Lung (tissue), 12 donors: Measurements from ENCODE around the gene DMWD. TPM values are rescaled to one million over a fixed set of nuclear protein-coding genes. Genes with fewer than 3 reads are reported as not detected.
A peak's percentile ranks its signal among the peaks of the same experiment; 100 is the strongest.

ENCODE experiments used
- ATAC-seq: fragments of 200-7000 bp; cut with Tn5 transposase; one replicate; pipeline ENCODE4 v1.9.1; 2020; ENCODE audit warnings: moderate number of reproducible peaks; ENCODE audit not compliant: insufficient read depth, low FRiP score
- DNase-seq, 3 donors: peaks; one replicate each; pipeline ENCODE4 v3.0.0-alpha.2; 2013 to 2017
- H3K27ac ChIP-seq, 2 donors: one replicate each; pipeline ENCODE4 v1.5.1; 2013; ENCODE audit warnings: mild to moderate bottlenecking in 2 of 2, moderate library complexity in 2 of 2, control low read depth in 1 of 2, inconsistent platforms in 1 of 2, low read depth in 1 of 2, low read length in 1 of 2
- H3K27me3 ChIP-seq, 3 donors: one replicate each; pipeline ENCODE4 v1.5.1; 2013; ENCODE audit warnings: low read length in 2 of 3; ENCODE audit not compliant: control insufficient read depth in 3 of 3, insufficient read depth in 3 of 3
- H3K36me3 ChIP-seq, 4 donors: one replicate each; pipeline ENCODE4 v1.5.1; 2013; ENCODE audit warnings: low read length in 4 of 4, mild to moderate bottlenecking in 1 of 4, moderate library complexity in 1 of 4; ENCODE audit not compliant: control insufficient read depth in 4 of 4, insufficient read depth in 4 of 4
- H3K4me1 ChIP-seq, 5 donors: one replicate each; pipeline ENCODE4 v1.5.1; 2013; ENCODE audit warnings: low read length in 5 of 5, mild to moderate bottlenecking in 2 of 5, moderate library complexity in 1 of 5; ENCODE audit not compliant: control insufficient read depth in 5 of 5, insufficient read depth in 5 of 5
- H3K4me3 ChIP-seq: one replicate; pipeline ENCODE4 v1.5.1; 2013; ENCODE audit warnings: mild to moderate bottlenecking, control low read depth, moderate library complexity
- H3K9ac ChIP-seq, 2 donors: one replicate each; pipeline ENCODE4 v1.5.1; 2013; ENCODE audit warnings: low read length in 2 of 2, control low read depth in 1 of 2; ENCODE audit not compliant: insufficient read depth in 1 of 2
- H3K9me3 ChIP-seq, 4 donors: one replicate each; pipeline ENCODE4 v1.5.1; 2013; ENCODE audit warnings: low read length in 3 of 4, mild to moderate bottlenecking in 1 of 4, moderate library complexity in 1 of 4; ENCODE audit not compliant: control insufficient read depth in 4 of 4, insufficient read depth in 3 of 4
- WGBS, 2 donors: extraction: QIAGEN DNeasy Blood & Tissue Kit; methylation state at CpG; one replicate each; pipeline ENCODE4 v1.1.7; 2013; 5-methylcytosine and 5-hydroxymethylcytosine counted together
- polyA plus RNA-seq, 2 donors: library from polyadenylated mRNA; stranded (reverse); fragments of 200-250 nt; gene quantifications; one replicate each; pipeline ENCODE4 v1.2.1, GENCODE V29; 2013
- total RNA-seq, 2 donors: library from RNA; depleted of rRNA in 1 of 2; stranded (reverse); fragments of >200 nt in 1 of 2; gene quantifications; one replicate each; pipeline ENCODE4 v1.2.1, GENCODE V29; 2014 to 2021
- TF ChIP-seq, protein P1 (sequence below): IDR thresholded peaks from 2 replicates; pipeline ENCODE4 v1.5.1; 2012; ENCODE audit warnings: mild to moderate bottlenecking; ENCODE audit errors: control extremely low read depth, extremely low read depth
- donor health status: control.
- donor health status: control.
- donor health status: Bipolar disorder and iron deficiency.
- donor health status: healthy.
- donor health status: DM: yes; HTN: yes; CAD: no.

Gene DMWD
- total and polyA plus RNA-seq, 4 donors: 21.2 to 58.2 (median 26.9) TPM

DNA sequence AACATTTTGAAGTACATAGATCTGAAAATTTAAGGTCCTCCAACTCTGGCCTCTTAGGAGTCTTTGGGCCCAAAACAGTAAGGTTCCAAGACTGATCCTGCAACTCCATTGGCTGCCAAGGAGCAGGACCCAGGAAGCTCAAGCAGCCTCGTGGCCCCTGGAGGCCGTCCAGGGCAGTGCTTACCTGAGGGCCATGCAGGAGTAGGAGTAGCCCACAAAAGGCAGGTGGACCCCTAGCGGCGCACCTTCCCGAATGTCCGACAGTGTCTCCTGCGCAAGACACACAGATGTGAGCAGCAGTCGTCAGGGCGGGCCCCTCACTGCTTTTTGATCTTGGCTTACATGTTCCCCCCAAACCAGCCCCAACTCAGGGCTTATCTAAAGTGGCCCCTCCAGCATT is 17.9 kb downstream of the DMWD start:
- no peaks in the 10 kb centered on the region for H3K9me3 ChIP-seq
- no peak for ATAC-seq
- 76 to 92% methylated on average over 9 of the region's 9 CpGs for whole genome bisulfite sequencing, 2 donors
- TF ChIP-seq, protein P1, sequence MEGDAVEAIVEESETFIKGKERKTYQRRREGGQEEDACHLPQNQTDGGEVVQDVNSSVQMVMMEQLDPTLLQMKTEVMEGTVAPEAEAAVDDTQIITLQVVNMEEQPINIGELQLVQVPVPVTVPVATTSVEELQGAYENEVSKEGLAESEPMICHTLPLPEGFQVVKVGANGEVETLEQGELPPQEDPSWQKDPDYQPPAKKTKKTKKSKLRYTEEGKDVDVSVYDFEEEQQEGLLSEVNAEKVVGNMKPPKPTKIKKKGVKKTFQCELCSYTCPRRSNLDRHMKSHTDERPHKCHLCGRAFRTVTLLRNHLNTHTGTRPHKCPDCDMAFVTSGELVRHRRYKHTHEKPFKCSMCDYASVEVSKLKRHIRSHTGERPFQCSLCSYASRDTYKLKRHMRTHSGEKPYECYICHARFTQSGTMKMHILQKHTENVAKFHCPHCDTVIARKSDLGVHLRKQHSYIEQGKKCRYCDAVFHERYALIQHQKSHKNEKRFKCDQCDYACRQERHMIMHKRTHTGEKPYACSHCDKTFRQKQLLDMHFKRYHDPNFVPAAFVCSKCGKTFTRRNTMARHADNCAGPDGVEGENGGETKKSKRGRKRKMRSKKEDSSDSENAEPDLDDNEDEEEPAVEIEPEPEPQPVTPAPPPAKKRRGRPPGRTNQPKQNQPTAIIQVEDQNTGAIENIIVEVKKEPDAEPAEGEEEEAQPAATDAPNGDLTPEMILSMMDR: no peak
- no peak overlapping the region for H3K9ac ChIP-seq
- H3K4me3 ChIP-seq: no peak overlapping the region
- peak; percentile 29 to 67 (median 56) for DNase-seq
- H3K4me1 ChIP-seq: peaks cover 0 to 10% (median 0%) of the 10 kb centered on the region in 5 donors
- H3K36me3 ChIP-seq: peaks cover 3 to 17% (median 13%) of the 10 kb centered on the region in 4 donors
- no peak overlapping the region for H3K27ac ChIP-seq
- no peaks in the 10 kb centered on the region for H3K27me3 ChIP-seq

DNA sequence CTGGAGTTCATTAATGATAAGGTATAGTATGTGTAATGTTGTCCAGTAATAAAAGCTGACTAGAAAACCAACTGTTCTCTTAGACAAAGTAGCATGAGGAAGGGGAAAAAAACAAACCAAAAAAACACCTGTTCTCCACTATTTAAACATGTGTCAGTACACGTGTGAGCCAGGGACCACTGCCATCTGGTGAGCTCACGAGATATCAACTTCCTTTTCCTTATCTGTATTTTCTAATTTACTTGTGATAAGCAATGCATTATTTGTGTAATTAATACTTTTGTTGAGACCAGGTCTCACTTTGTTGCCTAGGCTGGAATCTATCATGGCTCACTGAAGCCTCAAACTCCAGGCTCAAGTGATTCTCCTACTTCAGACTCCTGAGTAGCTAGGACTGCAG is 19.3 kb downstream of the DMWD start:
- no peak overlapping the region for H3K27ac ChIP-seq
- 11 to 18% methylated on average over 2 of the region's 2 CpGs for WGBS, 2 donors
- TF ChIP-seq, protein P1: no peak
- no peak overlapping the region for H3K9ac ChIP-seq
- no peak overlapping the region for H3K4me3 ChIP-seq
- H3K9me3 ChIP-seq: no peaks in the 10 kb centered on the region
- peaks cover 3 to 17% (median 13%) of the 10 kb centered on the region in 4 donors for H3K36me3 ChIP-seq
- H3K4me1 ChIP-seq: peaks cover 0 to 13% (median 0%) of the 10 kb centered on the region in 5 donors
- no peak for ATAC-seq
- no peak for DNase-seq
- H3K27me3 ChIP-seq: no peaks in the 10 kb centered on the region

DNA sequence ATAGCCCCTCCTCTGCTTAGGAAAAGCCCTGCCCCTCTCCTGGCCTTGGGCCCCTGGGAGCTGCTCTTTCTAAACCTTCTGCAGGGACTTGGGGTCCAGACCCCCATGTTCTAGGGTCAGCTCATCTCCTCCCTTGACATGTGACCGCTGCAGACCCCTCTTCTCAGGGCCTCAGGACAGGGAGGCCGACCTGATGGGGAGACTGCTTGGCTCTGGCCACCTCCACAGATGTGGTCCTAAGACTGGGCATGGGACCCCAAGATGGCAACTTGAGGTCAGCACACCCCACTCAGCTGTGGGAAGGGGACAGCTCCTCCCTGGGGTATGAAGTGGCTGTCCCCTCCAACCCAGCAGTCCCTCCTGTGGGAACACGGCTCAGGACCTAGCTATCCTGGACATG is 19.7 kb downstream of the DMWD start:
- Histone ChIP-seq H3K4me3 (no peak overlapping the region), H3K36me3 (peaks cover 3 to 17% (median 13%) of the 10 kb centered on the region in 4 donors), H3K4me1 (peaks cover 0 to 13% (median 0%) of the 10 kb centered on the region in 5 donors), H3K27ac (no peak overlapping the region), H3K9me3 (no peaks in the 10 kb centered on the region), H3K9ac (no peak overlapping the region), H3K27me3 (no peaks in the 10 kb centered on the region)
- ATAC-seq: no peak
- TF ChIP-seq, protein P1: no peak
- DNase-seq: no peak
- 91 to 95% methylated on average over 3 of the region's 3 CpGs for WGBS, 2 donors
